H1 (cell line): ENCODE measurements around the gene SFMBT2. TPM values are rescaled to one million over a fixed set of nuclear protein-coding genes. Genes with fewer than 3 reads are reported as not detected.

ENCODE experiments used
- CTCF ChIA-PET: fragments of 300-600 bp; sonication (Branson Sonifier 250); formaldehyde crosslinking; loops from one replicate; lab custom pipeline; 2021; ENCODE audit not compliant: partially characterized antibody; lab: Charles Lee
- POLR2A ChIA-PET: fragments of 300-600 bp; sonication (Branson Sonifier 250); formaldehyde crosslinking; loops from one replicate; lab custom pipeline; 2021; ENCODE audit warnings: inconsistent platforms; ENCODE audit not compliant: partially characterized antibody; lab: Charles Lee
- DNase-seq, 2 experiments: peaks; one replicate each; pipeline versions ENCODE4 v3.0.0 to v3.0.0-alpha.2; 2010 to 2022; ENCODE audit warnings: low spot score in 2 of 2, low read depth in 1 of 2, mixed read lengths in 1 of 2
- FAIRE-seq: peaks from 2 replicates; lab custom pipeline; 2011; peaks lifted over from hg19 to GRCh38; lab: Jason Lieb, UNC
- H2AFZ ChIP-seq: 2 replicates; pipeline ENCODE4 v1.8.1; 2012; ENCODE audit warnings: low read length, inconsistent platforms
- H2AK5ac ChIP-seq: 2 replicates; pipeline ENCODE4 v1.6.1; 2013; ENCODE audit warnings: low read depth, low read length
- H2BK120ac ChIP-seq: replicated peaks from 2 replicates; pipeline ENCODE3; 2013; ENCODE audit warnings: low read depth, low read length, inconsistent platforms
- H2BK12ac ChIP-seq: 2 replicates; pipeline ENCODE4 v1.6.1; 2013; ENCODE audit warnings: low read depth, low read length
- H2BK15ac ChIP-seq: 2 replicates; pipeline ENCODE4 v1.6.1; 2013; ENCODE audit warnings: low read length
- H2BK20ac ChIP-seq: 2 replicates; pipeline ENCODE4 v1.6.1; 2013; ENCODE audit warnings: low read length
- H2BK5ac ChIP-seq: 2 replicates; pipeline ENCODE4 v1.6.1; 2013; ENCODE audit warnings: low read depth, low read length
- H3K14ac ChIP-seq: 2 replicates; pipeline ENCODE4 v1.6.1; 2013; ENCODE audit warnings: inconsistent platforms; ENCODE audit not compliant: insufficient read length
- H3K18ac ChIP-seq: 2 replicates; pipeline ENCODE4 v1.6.1; 2013; ENCODE audit warnings: low read length; ENCODE audit errors: extremely low read depth
- H3K23ac ChIP-seq: 2 replicates; pipeline ENCODE4 v1.6.1; 2013; ENCODE audit warnings: inconsistent platforms; ENCODE audit not compliant: insufficient read length
- H3K23me2 ChIP-seq: 2 replicates; pipeline ENCODE4 v1.6.1; 2013; ENCODE audit warnings: low read depth, low read length
- H3K27ac ChIP-seq: 2 replicates; pipeline ENCODE4 v1.6.1; 2011; ENCODE audit warnings: low read depth, low read length, inconsistent platforms
- H3K27me3 ChIP-seq, 4 experiments: replicated peaks in 1 of 4; 1 replicate in 1 of 4; 2 replicates in 3 of 4; pipeline versions ENCODE4 v1.6.1 to v1.8.1; 2011 to 2013; ENCODE audit warnings: low read length in 3 of 4, mild to moderate bottlenecking in 3 of 4, inconsistent platforms in 2 of 4, mixed read lengths in 2 of 4, moderate library complexity in 1 of 4; ENCODE audit not compliant: control insufficient read depth in 3 of 4, insufficient read depth in 3 of 4; ENCODE audit errors: extremely low read depth in 1 of 4
- H3K36me3 ChIP-seq, 4 experiments: 2 replicates each; pipeline versions ENCODE4 v1.6.1 to v1.8.1; 2011 to 2013; ENCODE audit warnings: mild to moderate bottlenecking in 4 of 4, low read length in 3 of 4, moderate library complexity in 2 of 4, control low read depth in 1 of 4, inconsistent platforms in 1 of 4; ENCODE audit not compliant: insufficient read depth in 4 of 4, control insufficient read depth in 2 of 4
- H3K4ac ChIP-seq: replicated peaks from 2 replicates; pipeline ENCODE3; 2013; ENCODE audit warnings: low read length, low read depth, mixed read lengths, inconsistent platforms; ENCODE audit not compliant: insufficient read length
- H3K4me1 ChIP-seq, 4 experiments: replicated peaks in 1 of 4; 1 replicate in 1 of 4; 2 replicates in 3 of 4; pipeline versions ENCODE4 v1.6.1 to v1.8.1; 2011 to 2013; ENCODE audit warnings: low read length in 3 of 4, inconsistent platforms in 2 of 4, mixed read lengths in 1 of 4; ENCODE audit not compliant: insufficient read depth in 4 of 4, control insufficient read depth in 3 of 4
- H3K4me2 ChIP-seq, 2 experiments: 2 replicates each; pipeline versions ENCODE4 v1.6.1 to v1.8.1; 2011 to 2013; ENCODE audit warnings: low read depth in 2 of 2, low read length in 2 of 2, control low read depth in 1 of 2, inconsistent platforms in 1 of 2, mild to moderate bottlenecking in 1 of 2; ENCODE audit not compliant: insufficient read depth in 1 of 2
- H3K4me3 ChIP-seq, 4 experiments: fragments of 200-600, 300-600 bp in 1 of 4; sonication (generic), shearing (Covaris generic), sonication (Bioruptor Twin) in 1 of 4; 2 replicates each; pipeline versions ENCODE4 v1.5.1 to v1.8.1; 2011 to 2016; ENCODE audit warnings: low read length in 4 of 4, low read depth in 3 of 4, control low read depth in 2 of 4, inconsistent platforms in 2 of 4, mild to moderate bottlenecking in 2 of 4, mixed read lengths in 1 of 4, moderate library complexity in 1 of 4; ENCODE audit not compliant: insufficient read depth in 2 of 4; ENCODE audit errors: extremely low read depth in 1 of 4
- H3K56ac ChIP-seq: replicated peaks from 2 replicates; pipeline ENCODE3; 2013; ENCODE audit warnings: low read depth, mild to moderate bottlenecking, mixed read lengths, low read length, inconsistent platforms; ENCODE audit not compliant: insufficient read length
- H3K79me1 ChIP-seq: 2 replicates; pipeline ENCODE4 v1.6.1; 2013; ENCODE audit warnings: low read depth, low read length, control low read depth
- H3K79me2 ChIP-seq, 2 experiments: 2 replicates each; pipeline versions ENCODE4 v1.6.1 to v1.8.1; 2012 to 2013; ENCODE audit warnings: low read length in 2 of 2, mild to moderate bottlenecking in 2 of 2, inconsistent platforms in 1 of 2; ENCODE audit not compliant: insufficient read depth in 2 of 2, control insufficient read depth in 1 of 2
- H3K9ac ChIP-seq, 4 experiments: replicated peaks in 1 of 4; 1 replicate in 1 of 4; 2 replicates in 3 of 4; pipeline versions ENCODE4 v1.6.1 to v1.8.1; 2011 to 2013; ENCODE audit warnings: low read depth in 3 of 4, low read length in 3 of 4, control low read depth in 2 of 4, mild to moderate bottlenecking in 2 of 4, moderate library complexity in 2 of 4, inconsistent platforms in 1 of 4; ENCODE audit errors: extremely low read depth in 1 of 4
- H3K9me3 ChIP-seq, 2 experiments: 2 replicates each; pipeline versions ENCODE4 v1.6.1 to v1.8.1; 2012 to 2013; ENCODE audit warnings: mild to moderate bottlenecking in 2 of 2, moderate library complexity in 2 of 2, control low read depth in 1 of 2, inconsistent platforms in 1 of 2, low read depth in 1 of 2, low read length in 1 of 2, mixed read lengths in 1 of 2; ENCODE audit not compliant: insufficient read depth in 2 of 2
- H4K20me1 ChIP-seq, 2 experiments: replicated peaks in 1 of 2; 2 replicates each; pipeline versions ENCODE3 to v1.8.1; 2011 to 2013; ENCODE audit warnings: inconsistent platforms in 2 of 2, low read length in 2 of 2, mild to moderate bottlenecking in 1 of 2; ENCODE audit not compliant: insufficient read depth in 2 of 2, control insufficient read depth in 1 of 2
- H4K5ac ChIP-seq: 2 replicates; pipeline ENCODE4 v1.6.1; 2013; ENCODE audit warnings: low read length, low read depth, mixed read lengths, inconsistent platforms; ENCODE audit not compliant: insufficient read length
- H4K8ac ChIP-seq: 2 replicates; pipeline ENCODE4 v1.8.0; 2013; ENCODE audit warnings: mild to moderate bottlenecking, moderate library complexity, low read length, inconsistent platforms; ENCODE audit not compliant: insufficient read depth; ENCODE audit errors: extremely low read depth
- H4K91ac ChIP-seq: replicated peaks from 2 replicates; pipeline ENCODE3; 2013; ENCODE audit warnings: low read length, mixed read lengths, inconsistent platforms; ENCODE audit not compliant: insufficient read length
- ASH2L ChIP-seq: fragments of 200-600, 300-600 bp; sonication (generic); IDR thresholded peaks from one replicate; pipeline ENCODE4 v1.7.1; 2017; ENCODE audit warnings: low read length
- CBX5 ChIP-seq: fragments of 300-800, 300-1000 bp; sonication (generic); IDR thresholded peaks from 2 replicates; pipeline ENCODE4 v1.7.1; 2016; ENCODE audit warnings: antibody characterized with exemption, low read length, low read depth
- CBX8 ChIP-seq: fragments of 300-800, 300-1000 bp; sonication (generic); IDR thresholded peaks from 2 replicates; pipeline ENCODE4 v1.7.1; 2016; ENCODE audit warnings: low read depth, low read length, borderline replicate concordance
- CHD1 ChIP-seq: IDR thresholded peaks from 2 replicates; pipeline ENCODE4 v1.6.1; 2012; ENCODE audit warnings: low read depth, low read length, improper control_type of control experiment
- EGR1 ChIP-seq: IDR thresholded peaks from 2 replicates; pipeline ENCODE4 v1.6.1; 2011; ENCODE audit warnings: low read depth, low read length, borderline replicate concordance
- EZH2 ChIP-seq: fragments of 200-600 bp; sonication (generic); IDR thresholded peaks from 2 replicates; pipeline ENCODE4 v1.7.1; 2012; ENCODE audit warnings: low read depth, mild to moderate bottlenecking, moderate library complexity, low read length, inconsistent platforms; ENCODE audit not compliant: severe bottlenecking
- JUN ChIP-seq: IDR thresholded peaks from 2 replicates; pipeline ENCODE4 v1.6.1; 2011; ENCODE audit warnings: low read depth, mild to moderate bottlenecking, improper control_type of control experiment, low read length
- KDM4A ChIP-seq: IDR thresholded peaks from one replicate; pipeline ENCODE4 v1.7.1; 2012; ENCODE audit warnings: low read depth, mild to moderate bottlenecking, moderate library complexity, low read length, inconsistent platforms; ENCODE audit not compliant: severe bottlenecking
- KDM5A ChIP-seq: fragments of 200-600 bp; IDR thresholded peaks from 2 replicates; pipeline ENCODE4 v1.7.1; 2012; ENCODE audit warnings: mild to moderate bottlenecking, low read length, inconsistent platforms, mixed read lengths
- MAFK ChIP-seq: IDR thresholded peaks from 2 replicates; pipeline ENCODE4 v1.6.1; 2012; ENCODE audit warnings: low read depth, mild to moderate bottlenecking, improper control_type of control experiment, low read length
- NRF1 ChIP-seq: IDR thresholded peaks from 2 replicates; pipeline ENCODE4 v1.6.1; 2011; ENCODE audit warnings: mild to moderate bottlenecking, low read depth, low read length, improper control_type of control experiment
- SIRT6 ChIP-seq: IDR thresholded peaks from one replicate; pipeline ENCODE4 v1.7.1; 2012; ENCODE audit warnings: low read length, inconsistent platforms
- SIX5 ChIP-seq: IDR thresholded peaks from 2 replicates; pipeline ENCODE4 v1.6.1; 2011; ENCODE audit warnings: mild to moderate bottlenecking, low read depth, low read length
- WGBS, 2 experiments: shearing (Covaris generic) in 1 of 2; methylation state at CpG; one replicate each; pipeline versions ENCODE4 v1.1.6 to v1.1.7; 2013 to 2015; ENCODE audit warnings: low lambda C conversion rate in 2 of 2, mixed read lengths in 2 of 2, inconsistent platforms in 1 of 2, low coverage in 1 of 2, missing lambda C conversion rate in 1 of 2; ENCODE audit not compliant: insufficient replicate concordance in 2 of 2, insufficient coverage in 1 of 2, insufficient read length in 1 of 2; ENCODE audit errors: extremely low coverage in 1 of 2, missing lambda C conversion rate in 1 of 2; 5-methylcytosine and 5-hydroxymethylcytosine counted together
- polyA plus RNA-seq, 7 experiments: library from polyadenylated mRNA; depleted of rRNA in 3 of 7; stranded (reverse) in 5 of 7; unstranded in 2 of 7; fragments of >200 nt in 5 of 7; fragments of 200-250 nt in 2 of 7; gene quantifications; 1 replicate in 5 of 7; 2 replicates in 1 of 7; 4 replicates in 1 of 7; pipeline versions ENCODE4 v1.2.1 to v1.2.3, GENCODE V29; 2011 to 2013; ENCODE audit warnings: missing spikeins in 2 of 7, mixed read lengths in 2 of 7
- total RNA-seq: library from RNA; stranded (reverse); fragmentation: NEBNext Ultra II Directional; extraction: Animal tissue kit (Norgen Biotek cat#: 25700); gene quantifications from 2 replicates; pipeline ENCODE4 v1.2.1, GENCODE V29; 2021
- TF ChIP-seq, protein P1 (sequence below): IDR thresholded peaks from 2 replicates; pipeline ENCODE4 v1.6.1; 2011; ENCODE audit warnings: low read length, improper control_type of control experiment

The SFMBT2 gene
- total and polyA plus RNA-seq, 2 of the 8 experiments (the other 6 are each of a cell fraction or from before 2014, with no cell fraction given): 2.9 to 11.0 TPM

DNA sequence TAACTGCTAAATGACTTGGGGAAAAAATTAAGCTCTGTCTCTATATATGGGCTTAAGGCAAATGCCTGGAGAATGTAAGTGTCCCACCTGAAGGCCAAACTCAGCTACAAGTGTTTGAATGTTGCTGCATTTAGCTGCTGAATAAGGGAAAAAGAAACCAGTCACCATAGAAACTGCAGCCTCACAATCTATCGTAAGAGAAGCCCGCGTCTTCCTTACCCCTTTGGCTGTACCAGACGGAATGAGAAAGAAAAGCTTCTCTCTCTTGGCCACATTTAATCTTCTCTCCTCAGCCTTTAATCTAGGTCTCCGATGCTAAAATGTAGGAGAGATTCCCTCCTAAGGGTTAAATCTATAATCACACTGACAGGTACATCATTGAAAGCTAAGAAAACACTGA, 147.2 kb downstream of the SFMBT2 start:
- H2BK12ac ChIP-seq: no peak overlapping the region
- H4K20me1 ChIP-seq: no peaks in the 10 kb centered on the region
- H3K4me1 ChIP-seq: no peaks in the 10 kb centered on the region; a peak in 1 of 7 replicates
- H3K4me3 ChIP-seq: no peak overlapping the region
- H2BK120ac ChIP-seq: no peak overlapping the region
- H2BK15ac ChIP-seq: no peak overlapping the region
- WGBS, 2 experiments: 93% methylated on average over 5 of the region's 5 CpGs; no CpG with 5 or more reads in 1 of the 2 experiments
- no peaks in the 10 kb centered on the region for H3K23me2 ChIP-seq
- H4K8ac ChIP-seq: no peak overlapping the region
- FAIRE-seq (no peak), DNase-seq (no peak)
- no peaks in the 10 kb centered on the region for H3K27me3 ChIP-seq
- no peak overlapping the region for H3K14ac ChIP-seq
- no peak overlapping the region for H3K27ac ChIP-seq
- ChIA-PET CTCF (interaction anchor here (0.9 kb wide), 2 partner anchors 11 to 38 kb away, joined by 3 to 5 read pairs; no protein-coding TSS in a partner anchor), POLR2A (interaction anchor here (0.6 kb wide), 1 partner anchor 1010 kb away, joined by 3 read pairs; no protein-coding TSS in a partner anchor)
- H3K23ac ChIP-seq: no peak overlapping the region
- H2BK20ac ChIP-seq: no peak overlapping the region
- no peak overlapping the region for H2AFZ ChIP-seq
- H3K79me2 ChIP-seq: no peaks in the 10 kb centered on the region
- no peaks in the 10 kb centered on the region for H3K36me3 ChIP-seq
- no peak overlapping the region for H4K91ac ChIP-seq
- no peaks in the 10 kb centered on the region for H3K9me3 ChIP-seq
- H3K4me2 ChIP-seq: no peak overlapping the region
- H2AK5ac ChIP-seq: no peak overlapping the region
- no peak overlapping the region for H2BK5ac ChIP-seq
- no peak overlapping the region for H3K56ac ChIP-seq
- H3K4ac ChIP-seq: no peak overlapping the region
- no peak overlapping the region for H4K5ac ChIP-seq
- no peaks in the 10 kb centered on the region for H3K79me1 ChIP-seq
- H3K18ac ChIP-seq: no peak overlapping the region
- no peak overlapping the region for H3K9ac ChIP-seq
- TF ChIP-seq JUN (no peak), MAFK (no peak), NRF1 (no peak), CBX8 (no peak), KDM4A (no peak), CHD1 (no peak), KDM5A (no peak), EZH2 (no peak), CBX5 (no peak), EGR1 (no peak), SIRT6 (no peak), ASH2L (no peak), SIX5 (no peak)
- TF ChIP-seq, protein P1, sequence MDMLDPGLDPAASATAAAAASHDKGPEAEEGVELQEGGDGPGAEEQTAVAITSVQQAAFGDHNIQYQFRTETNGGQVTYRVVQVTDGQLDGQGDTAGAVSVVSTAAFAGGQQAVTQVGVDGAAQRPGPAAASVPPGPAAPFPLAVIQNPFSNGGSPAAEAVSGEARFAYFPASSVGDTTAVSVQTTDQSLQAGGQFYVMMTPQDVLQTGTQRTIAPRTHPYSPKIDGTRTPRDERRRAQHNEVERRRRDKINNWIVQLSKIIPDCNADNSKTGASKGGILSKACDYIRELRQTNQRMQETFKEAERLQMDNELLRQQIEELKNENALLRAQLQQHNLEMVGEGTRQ: no peak
